HepG2 (cell line): ENCODE results near the gene ZDHHC16. TPM values are rescaled to one million over a fixed set of nuclear protein-coding genes. Genes with fewer than 3 reads are reported as not detected.
A peak's percentile ranks its signal among the peaks of the same experiment; 100 is the strongest.

Source experiments
- CERS6 ChIP-seq: sonication (generic); formaldehyde crosslinking; IDR thresholded peaks from 2 replicates; pipeline ENCODE4 v1.5.0; 2020; ENCODE audit warnings: missing genetic modification reagents
- DBP ChIP-seq: sonication (generic); formaldehyde crosslinking; IDR thresholded peaks from 2 replicates; pipeline ENCODE4 v1.4.0; 2020; ENCODE audit warnings: missing genetic modification reagents; ENCODE audit errors: not compliant biosample characterization
- FOXA1 ChIP-seq, 2 experiments: fragments of 450-650 bp in 1 of 2; sonication (generic) in 1 of 2; formaldehyde crosslinking in 1 of 2; IDR thresholded peaks; 2 replicates each; pipeline versions ENCODE4 v1.4.0 to v1.6.1; 2016 to 2020; ENCODE audit warnings: missing genetic modification reagents in 1 of 2
- HDAC2 ChIP-seq: sonication (generic); formaldehyde crosslinking; IDR thresholded peaks from 2 replicates; pipeline ENCODE4 v1.4.0; 2020; ENCODE audit warnings: missing genetic modification reagents
- HOMEZ ChIP-seq: IDR thresholded peaks from 2 replicates; pipeline ENCODE4 v1.6.1; 2016; ENCODE audit warnings: low read depth
- KLF11 ChIP-seq: IDR thresholded peaks from 2 replicates; pipeline ENCODE4 v1.6.1; 2016; ENCODE audit warnings: missing compliant biosample characterization
- KLF9 ChIP-seq: IDR thresholded peaks from 2 replicates; pipeline ENCODE4 v1.6.1; 2016; ENCODE audit warnings: low read depth
- MAFG ChIP-seq: sonication (generic); formaldehyde crosslinking; IDR thresholded peaks from 2 replicates; pipeline ENCODE4 v1.5.1; 2020; ENCODE audit warnings: mild to moderate bottlenecking, missing genetic modification reagents
- MLXIP ChIP-seq: sonication (generic); formaldehyde crosslinking; IDR thresholded peaks from 2 replicates; pipeline ENCODE4 v1.9.0; 2021; ENCODE audit warnings: missing genetic modification reagents, borderline replicate concordance
- SOX13 ChIP-seq, 3 experiments: fragments of 450-650 bp in 1 of 3; sonication (generic) in 1 of 3; formaldehyde crosslinking in 1 of 3; IDR thresholded peaks in 2 of 3; conservative IDR thresholded peaks in 1 of 3; 2 replicates each; pipeline versions ENCODE4 v1.5.0 to v1.6.1; 2016 to 2020; ENCODE audit warnings: antibody characterized with exemption in 1 of 3, mild to moderate bottlenecking in 1 of 3, missing compliant biosample characterization in 1 of 3, missing genetic modification reagents in 1 of 3, moderate library complexity in 1 of 3
- SP5 ChIP-seq: IDR thresholded peaks from 2 replicates; pipeline ENCODE4 v1.6.1; 2016; ENCODE audit warnings: low read depth, borderline replicate concordance
- ZBTB49 ChIP-seq: sonication (generic); formaldehyde crosslinking; IDR thresholded peaks from 2 replicates; pipeline ENCODE4 v1.4.0; 2020; ENCODE audit warnings: missing genetic modification reagents, borderline replicate concordance
- ZMYM2 ChIP-seq: sonication (generic); formaldehyde crosslinking; IDR thresholded peaks from 2 replicates; pipeline ENCODE4 v1.8.0; 2022; ENCODE audit warnings: mild to moderate bottlenecking, missing genetic modification reagents
- ZNF460 ChIP-seq: sonication (generic); formaldehyde crosslinking; IDR thresholded peaks from 2 replicates; pipeline ENCODE4 v1.5.1; 2020; ENCODE audit warnings: missing genetic modification reagents, mild to moderate bottlenecking, borderline replicate concordance
- ZNF503 ChIP-seq: sonication (generic); formaldehyde crosslinking; IDR thresholded peaks from 2 replicates; pipeline ENCODE4 v1.4.0; 2020; ENCODE audit warnings: missing genetic modification reagents
- ZNF558 ChIP-seq: sonication (generic); formaldehyde crosslinking; IDR thresholded peaks from 2 replicates; pipeline ENCODE4 v1.9.0; 2022; ENCODE audit warnings: mild to moderate bottlenecking, missing genetic modification reagents, borderline replicate concordance
- ZNF780A ChIP-seq: sonication (generic); formaldehyde crosslinking; IDR thresholded peaks from 2 replicates; pipeline ENCODE4 v1.8.0; 2022; ENCODE audit warnings: mild to moderate bottlenecking, missing genetic modification reagents, moderate library complexity
- polyA plus RNA-seq, 8 experiments: library from polyadenylated mRNA; depleted of rRNA in 3 of 8; stranded (reverse) in 7 of 8; unstranded in 1 of 8; fragments of >200 nt; fragmentation: Illumina TruSeq in 4 of 8; extraction: Trizol in 4 of 8; gene quantifications; 2 replicates each; pipeline versions ENCODE4 v1.2.1 to v1.2.3, GENCODE V29; 2011 to 2016; ENCODE audit warnings: low read depth in 4 of 8, missing spikeins in 1 of 8, mixed read lengths in 1 of 8; ENCODE audit not compliant: insufficient read depth in 1 of 8
- total RNA-seq, 5 experiments: library from RNA; depleted of rRNA; stranded (reverse); fragments of >200 nt; fragmentation: Illumina TruSeq; extraction: Trizol; gene quantifications; 2 replicates each; pipeline ENCODE4 v1.2.3, GENCODE V29; 2016; ENCODE audit warnings: low read depth in 1 of 5

The ZDHHC16 gene
- total and polyA plus RNA-seq, 2 of the 13 experiments (the other 11 are each of a cell fraction or from before 2014, with no cell fraction given): 40.8 to 41.8 TPM

GRCh38 chr10:97425964-97426775 lies 19.8 kb upstream of the ZDHHC16 start, which contains the start of gene PGAM1 (continued):
- TF ChIP-seq MLXIP (CRISPR knock-in tag): no peak
- no peak for TF ChIP-seq MAFG (CRISPR knock-in tag)
- peak; percentile 26; the same call in 1 of the 2 replicates for TF ChIP-seq HOMEZ (CRISPR knock-in tag)
- TF ChIP-seq ZMYM2: no peak
- no peak for TF ChIP-seq SOX13 (IDR thresholded peaks at IDR 0.05)
- peak in 1 of 2 experiments; percentile 5; a peak in 1 of 4 replicates for TF ChIP-seq SOX13 (CRISPR knock-in tag; conservative IDR thresholded peaks at IDR 0.05 in 1 of 2, IDR thresholded peaks at IDR 0.05 in 1 of 2)
- TF ChIP-seq ZNF503 (CRISPR knock-in tag): no peak
- TF ChIP-seq ZNF558: no peak
- no peak for TF ChIP-seq FOXA1 (IDR thresholded peaks at IDR 0.05)
- no peak for TF ChIP-seq FOXA1 (CRISPR knock-in tag; IDR thresholded peaks at IDR 0.05)
- no peak for TF ChIP-seq ZNF460 (CRISPR knock-in tag)
- no peak for TF ChIP-seq CERS6 (CRISPR knock-in tag)
- TF ChIP-seq SP5 (CRISPR knock-in tag): 0 out of 2 replicates have a peak, but pooled peaks have one; percentile 36
- TF ChIP-seq KLF11 (CRISPR knock-in tag): peak; percentile 68; the same call in 1 of the 2 replicates
- TF ChIP-seq DBP: no peak
- peak; percentile 56; the same call in 1 of the 2 replicates for TF ChIP-seq KLF9
- no peak for TF ChIP-seq HDAC2 (CRISPR knock-in tag)
- no peak for TF ChIP-seq ZNF780A (CRISPR knock-in tag)
- TF ChIP-seq ZBTB49 (CRISPR knock-in tag): no peak
